ENCODE measurements around the gene ATP9B.
"Not testable (repeated sequence)": the region's sequence is repeated elsewhere in the genome, so short reads cannot be mapped to it uniquely, and the experiment has no call there.

ATP9B gene

DNA sequence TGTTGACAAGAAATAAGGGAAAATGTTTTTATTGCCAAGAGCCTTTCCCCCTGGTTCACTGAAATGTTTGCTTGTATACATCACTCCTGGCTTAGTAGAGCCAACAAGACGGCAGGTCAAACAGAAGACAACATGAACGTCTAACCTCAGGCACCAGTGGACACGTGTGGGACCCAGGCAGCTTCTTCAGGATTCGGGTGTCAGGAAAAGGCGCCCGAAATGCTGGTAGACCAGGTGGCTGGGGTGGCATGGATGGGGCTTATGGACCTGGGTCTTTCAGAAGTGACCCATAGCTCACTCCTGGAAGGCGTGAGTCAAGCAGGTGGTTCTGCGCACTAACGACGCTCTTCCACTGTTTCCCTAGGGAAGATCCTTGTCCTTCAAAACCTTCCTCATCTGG, 303.3 kb downstream of the ATP9B start:
- peaks cover 13% of the 10 kb centered on the region for H3K36me3 Mint-ChIP-seq
- no peaks in the 10 kb centered on the region for H3K9me3 Mint-ChIP-seq
- no peaks in the 10 kb centered on the region for H3K27me3 Mint-ChIP-seq
- no peak overlapping the region for H3K27ac Mint-ChIP-seq
- H3K4me3 Mint-ChIP-seq: no peak overlapping the region
- H3K4me1 Mint-ChIP-seq: peaks cover 38% of the 10 kb centered on the region
- CTCF ChIA-PET: no interaction called here
- DNase-seq: no peak

DNA sequence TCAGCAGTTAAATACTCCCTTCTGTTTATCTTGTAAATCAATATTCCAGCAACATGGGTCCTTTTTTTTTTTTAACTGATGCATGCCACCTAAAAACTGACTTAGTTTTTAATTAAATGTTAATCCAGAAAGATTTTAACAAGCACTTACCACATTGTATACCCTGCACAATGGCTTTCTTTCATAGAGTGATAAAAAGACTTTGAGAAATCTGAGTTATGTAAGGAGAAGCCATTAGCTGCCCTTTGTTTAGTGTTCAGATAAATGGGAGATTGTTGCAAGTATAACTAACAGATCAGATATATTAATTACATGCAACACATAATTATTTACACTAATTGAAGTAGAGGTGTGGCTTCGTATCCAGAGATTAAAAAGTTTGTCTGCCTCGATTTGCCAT, 303.8 kb downstream of the ATP9B start:
- peaks cover 14% of the 10 kb centered on the region for H3K36me3 Mint-ChIP-seq

DNA sequence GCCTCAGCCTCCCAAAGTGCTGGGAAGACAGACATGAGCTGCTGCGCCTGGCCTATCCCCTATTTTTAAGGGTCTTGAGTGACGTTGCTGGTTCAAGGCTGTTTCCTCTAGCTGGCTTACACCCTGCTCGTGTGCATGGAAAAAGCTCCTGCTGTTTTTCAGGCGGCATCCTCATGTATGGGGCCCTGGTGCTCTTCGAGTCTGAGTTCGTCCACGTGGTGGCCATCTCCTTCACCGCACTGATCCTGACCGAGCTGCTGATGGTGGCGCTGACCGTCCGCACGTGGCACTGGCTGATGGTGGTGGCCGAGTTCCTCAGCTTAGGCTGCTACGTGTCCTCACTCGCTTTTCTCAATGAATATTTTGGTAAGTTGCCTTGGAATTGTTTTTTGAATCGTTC, 304.5 kb downstream of the ATP9B start:
- no peak for DNase-seq
- Mint-ChIP-seq H3K4me3 (no peak overlapping the region), H3K36me3 (peaks cover 14% of the 10 kb centered on the region), H3K27me3 (no peaks in the 10 kb centered on the region), H3K4me1 (peaks cover 27% of the 10 kb centered on the region), H3K9me3 (no peaks in the 10 kb centered on the region), H3K27ac (no peak overlapping the region)
- CTCF ChIA-PET: no interaction called here

More for the DNA sequence above, 303.8 kb downstream of the ATP9B start:
- CTCF ChIA-PET: no interaction called here
- no peak overlapping the region for H3K27ac Mint-ChIP-seq
- no peaks in the 10 kb centered on the region for H3K9me3 Mint-ChIP-seq
- no peaks in the 10 kb centered on the region for H3K27me3 Mint-ChIP-seq
- no peak overlapping the region for H3K4me3 Mint-ChIP-seq
- no peak for DNase-seq
- peaks cover 35% of the 10 kb centered on the region for H3K4me1 Mint-ChIP-seq

DNA sequence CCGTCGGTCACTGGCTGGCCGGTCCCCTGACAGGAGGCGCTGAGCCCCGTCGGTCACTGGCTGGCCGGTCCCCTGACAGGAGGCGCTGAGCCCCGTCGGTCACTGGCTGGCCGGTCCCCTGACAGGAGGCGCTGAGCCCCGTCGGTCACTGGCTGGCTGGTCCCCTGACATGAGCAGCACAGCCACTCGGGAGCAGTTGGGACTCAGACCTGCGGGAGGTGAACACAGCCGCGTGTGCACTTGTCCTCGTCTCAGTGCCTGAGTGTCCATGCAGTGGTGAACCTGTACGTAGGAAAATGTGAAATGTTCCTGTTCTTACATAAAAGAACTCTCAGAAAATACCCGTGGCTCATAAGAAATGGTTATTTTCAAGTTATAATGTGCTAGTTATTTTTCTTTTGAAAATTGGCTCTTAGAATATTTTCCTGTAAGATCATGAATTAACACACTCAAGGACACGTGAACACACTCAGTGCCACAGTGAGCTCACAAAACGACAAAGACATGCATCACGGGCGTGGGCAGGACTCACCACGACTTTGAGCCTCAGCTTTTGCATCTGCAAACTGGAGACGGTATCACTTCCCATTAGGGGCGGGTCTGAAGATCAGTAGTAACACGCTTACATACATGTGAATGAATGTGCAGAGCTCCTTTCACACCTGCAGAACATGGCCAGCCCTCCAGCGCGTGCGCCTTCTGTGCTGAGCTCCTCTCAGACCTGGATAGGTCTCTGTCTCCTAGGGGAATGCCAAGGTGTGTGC, 305.4 kb downstream of the ATP9B start:
- Mint-ChIP-seq H3K9me3 (no peaks in the 10 kb centered on the region), H3K27me3 (no peaks in the 10 kb centered on the region), H3K36me3 (peaks cover 15% of the 10 kb centered on the region), H3K4me3 (no peak overlapping the region), H3K27ac (no peak overlapping the region), H3K4me1 (peaks cover 31% of the 10 kb centered on the region)
- CTCF ChIA-PET: interaction anchor here (1.1 kb wide), 1 partner anchor 154 kb away, joined by 3 read pairs; no protein-coding TSS in a partner anchor
- DNase-seq: no peak

DNA sequence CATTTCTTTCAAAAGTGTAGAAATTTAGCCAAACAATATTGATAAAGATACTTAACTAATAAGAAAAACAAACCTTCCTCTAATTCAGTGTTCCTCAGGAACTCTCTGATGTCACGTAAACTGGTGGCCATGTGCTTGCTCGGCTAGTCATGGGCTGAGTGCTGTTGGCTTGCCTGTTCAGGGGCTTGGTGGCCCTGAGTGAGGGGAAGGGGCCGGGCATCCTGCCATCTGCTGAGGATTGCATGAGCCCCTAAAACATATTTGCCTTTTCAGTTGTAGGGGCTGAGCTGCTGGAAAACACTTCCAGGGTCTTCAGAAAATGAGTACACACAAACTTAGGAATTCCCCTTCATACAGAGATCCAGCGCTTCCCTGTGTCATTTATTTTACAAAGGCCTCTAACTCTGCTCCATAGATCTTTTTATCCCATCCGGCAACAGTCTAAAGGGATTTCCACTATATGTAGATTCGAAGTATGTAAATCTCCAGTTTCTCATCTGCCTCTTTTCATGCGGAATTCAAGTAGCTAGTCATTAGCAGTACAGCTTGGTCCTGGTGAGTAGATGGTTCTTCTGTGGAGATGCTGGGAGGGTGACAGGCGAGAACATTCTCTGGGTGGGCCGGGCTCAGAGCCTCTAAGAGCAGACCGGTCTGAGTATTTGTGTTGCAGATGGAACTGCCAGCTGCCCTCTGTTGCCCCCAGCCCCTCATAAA, 306.4 kb downstream of the ATP9B start:
- H3K27ac Mint-ChIP-seq: no peak overlapping the region
- CTCF ChIA-PET: interaction anchor here (1.1 to 1.3 kb wide), 2 partner anchors 153 to 267 kb away, joined by 3 to 5 read pairs; no protein-coding TSS in a partner anchor
- H3K27me3 Mint-ChIP-seq: no peaks in the 10 kb centered on the region
- no peak for DNase-seq
- H3K4me3 Mint-ChIP-seq: no peak overlapping the region
- H3K36me3 Mint-ChIP-seq: peaks cover 13% of the 10 kb centered on the region
- no peaks in the 10 kb centered on the region for H3K9me3 Mint-ChIP-seq
- peaks cover 24% of the 10 kb centered on the region for H3K4me1 Mint-ChIP-seq

DNA sequence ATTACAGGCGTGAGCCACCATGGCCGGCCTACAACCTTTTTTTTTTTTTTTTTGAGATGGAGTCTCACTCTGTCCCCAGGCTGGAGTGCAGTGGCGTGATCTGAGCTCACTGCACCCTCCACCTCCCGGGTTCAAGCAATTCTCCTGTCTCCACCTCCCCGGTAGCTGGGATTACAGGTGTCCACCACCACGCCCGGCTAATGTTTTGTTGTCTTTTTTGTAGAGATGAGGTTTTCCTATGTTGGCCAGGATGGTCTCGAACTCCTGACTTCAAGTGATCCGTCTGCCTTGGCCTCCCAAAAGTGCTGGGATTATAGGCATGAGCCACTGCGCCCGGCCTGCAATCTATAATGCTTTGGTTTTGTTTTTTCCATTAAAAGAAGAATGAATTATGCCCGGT, 307.5 kb downstream of the ATP9B start:
- H3K27me3 Mint-ChIP-seq, H3K4me3 Mint-ChIP-seq, H3K9me3 Mint-ChIP-seq, DNase-seq, H3K27ac Mint-ChIP-seq, H3K36me3 Mint-ChIP-seq: not testable (repeated sequence)
- CTCF ChIA-PET: interaction anchor here (0.7 to 6.6 kb wide), 4 partner anchors 12 to 408 kb away, joined by 3 to 73 read pairs (median 21); no protein-coding TSS in a partner anchor
- H3K4me1 Mint-ChIP-seq: peaks cover 15% of the 10 kb centered on the region

DNA sequence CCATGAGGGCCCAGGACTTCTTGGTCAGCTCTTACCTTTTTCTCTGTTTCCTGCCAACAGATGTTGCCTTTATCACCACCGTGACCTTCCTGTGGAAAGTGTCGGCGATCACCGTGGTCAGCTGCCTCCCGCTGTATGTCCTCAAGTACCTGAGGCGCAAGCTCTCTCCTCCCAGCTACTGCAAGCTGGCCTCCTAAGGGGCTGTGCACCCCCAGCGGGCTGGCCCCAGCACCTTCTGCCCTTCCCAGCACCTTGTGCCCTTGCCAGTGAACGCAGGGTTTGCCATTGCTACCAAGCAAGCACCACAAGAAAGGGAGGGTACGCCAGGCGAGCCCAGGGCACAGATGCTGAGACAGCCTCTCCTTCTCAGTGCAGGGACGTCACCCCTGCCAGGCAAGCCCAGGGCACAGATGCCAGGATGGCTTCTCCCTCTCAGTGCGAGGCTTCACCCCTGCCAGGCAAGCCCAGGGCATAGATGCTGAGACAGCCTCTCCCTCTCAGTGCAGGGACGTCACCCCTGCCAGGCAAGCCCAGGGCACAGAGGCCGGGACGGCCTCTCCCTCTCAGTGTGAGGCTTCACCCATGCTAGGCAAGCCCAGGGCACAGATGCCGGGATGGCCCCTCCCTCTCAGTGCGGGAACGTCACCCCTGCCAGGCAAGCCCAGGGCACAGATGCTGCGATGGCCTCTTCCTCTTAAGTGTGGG, 308.1 kb downstream of the ATP9B start:
- peaks cover 9% of the 10 kb centered on the region for H3K4me1 Mint-ChIP-seq
- no peaks in the 10 kb centered on the region for H3K9me3 Mint-ChIP-seq
- H3K27ac Mint-ChIP-seq: no peak overlapping the region
- no peak for DNase-seq
- CTCF ChIA-PET: interaction anchor here (1.0 to 8.1 kb wide), 6 partner anchors 13 to 267 kb away, joined by 3 to 89 read pairs (median 32); no protein-coding TSS in a partner anchor
- H3K36me3 Mint-ChIP-seq: peaks cover 7% of the 10 kb centered on the region
- H3K27me3 Mint-ChIP-seq: no peaks in the 10 kb centered on the region
- no peak overlapping the region for H3K4me3 Mint-ChIP-seq

- no peaks in the 10 kb centered on the region for H3K27me3 Mint-ChIP-seq
- DNase-seq: peak; percentile 85
- peaks cover 7% of the 10 kb centered on the region for H3K36me3 Mint-ChIP-seq
- H3K27ac Mint-ChIP-seq: no peak overlapping the region
- no peaks in the 10 kb centered on the region for H3K9me3 Mint-ChIP-seq
- no peak overlapping the region for H3K4me3 Mint-ChIP-seq
- peaks cover 7% of the 10 kb centered on the region for H3K4me1 Mint-ChIP-seq
- CTCF ChIA-PET: interaction anchor here (1.0 to 8.1 kb wide), 10 partner anchors 12 to 644 kb away, joined by 3 to 89 read pairs (median 12); partner anchors contain the start of gene NFATC1
Observed at GRCh38 chr18:79378536-79379250, 309.5 kb downstream of the ATP9B start.

- DNase-seq: no peak
- H3K27me3 Mint-ChIP-seq: no peaks in the 10 kb centered on the region
- no peak overlapping the region for H3K27ac Mint-ChIP-seq
- H3K9me3 Mint-ChIP-seq: no peaks in the 10 kb centered on the region
- H3K36me3 Mint-ChIP-seq: peaks cover 7% of the 10 kb centered on the region
- H3K4me3 Mint-ChIP-seq: no peak overlapping the region
- peaks cover 7% of the 10 kb centered on the region for H3K4me1 Mint-ChIP-seq
- CTCF ChIA-PET: interaction anchor here (1.1 to 8.1 kb wide), 9 partner anchors 11 to 643 kb away, joined by 3 to 89 read pairs (median 22); partner anchors contain the start of gene NFATC1
Observed at GRCh38 chr18:79379251-79379905, 310.2 kb downstream of the ATP9B start.

DNA sequence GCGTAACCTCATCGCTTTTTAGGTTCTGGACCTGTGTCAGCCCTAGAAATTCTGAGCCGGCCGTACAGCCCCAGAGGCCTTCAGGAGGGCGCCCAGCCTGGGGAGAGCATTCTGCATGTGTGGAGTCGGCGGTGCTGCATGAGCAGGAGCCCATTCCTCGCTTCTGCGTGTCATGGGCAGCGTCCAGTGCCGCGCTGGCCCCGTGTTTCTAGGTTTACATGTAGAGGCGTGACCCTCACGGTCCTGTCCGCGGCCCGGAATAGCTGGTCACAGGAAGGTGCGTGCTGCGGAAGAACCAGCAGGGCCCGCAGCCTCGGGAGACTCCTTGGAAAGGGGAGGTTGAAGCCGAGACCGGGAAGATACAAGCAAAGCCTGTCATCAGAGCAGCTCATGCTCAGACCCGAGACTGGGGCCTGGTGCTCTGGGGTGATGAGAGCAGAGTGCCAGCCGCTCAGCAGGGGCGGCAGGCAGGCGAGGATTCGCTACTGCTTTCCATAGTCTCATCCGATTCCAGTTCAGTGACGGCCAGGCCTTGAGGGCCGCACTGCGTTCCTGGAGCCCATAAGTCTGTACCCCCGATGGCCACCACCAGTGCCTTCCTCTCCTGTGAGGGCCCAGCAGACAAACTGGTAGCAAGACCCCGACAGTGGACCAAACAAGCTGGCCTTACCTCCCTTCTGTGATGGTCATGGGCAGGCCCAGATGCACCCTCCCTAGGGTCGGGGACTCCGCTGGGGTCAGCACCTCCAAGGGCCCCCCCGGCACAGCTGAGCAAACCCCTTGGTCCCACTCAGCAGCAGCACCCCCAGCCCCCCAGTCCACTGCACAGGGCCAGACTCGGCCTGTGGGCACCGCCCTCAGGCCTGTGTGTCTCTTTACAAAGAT, 311.0 kb downstream of the ATP9B start:
- Mint-ChIP-seq H3K27ac (no peak overlapping the region), H3K9me3 (no peaks in the 10 kb centered on the region), H3K36me3 (peaks cover 7% of the 10 kb centered on the region), H3K4me1 (peaks cover 7% of the 10 kb centered on the region), H3K27me3 (no peaks in the 10 kb centered on the region), H3K4me3 (no peak overlapping the region)
- CTCF ChIA-PET: interaction anchor here (0.7 to 8.1 kb wide), 14 partner anchors 11 to 274 kb away, joined by 3 to 89 read pairs (median 5); partner anchors contain the start of gene NFATC1
- DNase-seq: no peak

GRCh38 chr18:79380816-79381806, 311.9 kb downstream of the ATP9B start:
- CTCF ChIA-PET: interaction anchor here (0.7 to 8.1 kb wide), 17 partner anchors 10 to 273 kb away, joined by 3 to 89 read pairs (median 4); partner anchors contain the start of gene NFATC1
- peak; percentile 83 for DNase-seq
- H3K4me3 Mint-ChIP-seq: no peak overlapping the region

More at GRCh38 chr18:79380816-79381806, 311.9 kb downstream of the ATP9B start:
- peaks cover 7% of the 10 kb centered on the region for H3K36me3 Mint-ChIP-seq
- H3K4me1 Mint-ChIP-seq: peaks cover 7% of the 10 kb centered on the region
- H3K9me3 Mint-ChIP-seq: no peaks in the 10 kb centered on the region
- no peaks in the 10 kb centered on the region for H3K27me3 Mint-ChIP-seq
- no peak overlapping the region for H3K27ac Mint-ChIP-seq
